CD4-positive, alpha-beta T cell treated with Interleukin-17A for 1 hour (primary cell): ENCODE measurements around the gene FXR2.
A peak's percentile ranks its signal among the peaks of the same experiment; 100 is the strongest.

Source experiments
- DNase-seq: peaks from one replicate; pipeline ENCODE4 v3.0.0-alpha.2; 2020

FXR2 gene

GRCh38 chr17:7587420-7588151 lies 27.1 kb downstream of the FXR2 start:
- no peak for DNase-seq

- DNase-seq, result no peak
Measured at GRCh38 chr17:7586673-7587419, 27.9 kb downstream of the FXR2 start.

GRCh38 chr17:7583253-7584109 lies 31.2 kb downstream of the FXR2 start, which contains the start of gene MPDU1:
TSS of gene MPDU1 (plus strand) at chr17:7583852. CDS start at chr17:7583863, 11 bp downstream.
- DNase-seq, result peak; percentile 97

DNA sequence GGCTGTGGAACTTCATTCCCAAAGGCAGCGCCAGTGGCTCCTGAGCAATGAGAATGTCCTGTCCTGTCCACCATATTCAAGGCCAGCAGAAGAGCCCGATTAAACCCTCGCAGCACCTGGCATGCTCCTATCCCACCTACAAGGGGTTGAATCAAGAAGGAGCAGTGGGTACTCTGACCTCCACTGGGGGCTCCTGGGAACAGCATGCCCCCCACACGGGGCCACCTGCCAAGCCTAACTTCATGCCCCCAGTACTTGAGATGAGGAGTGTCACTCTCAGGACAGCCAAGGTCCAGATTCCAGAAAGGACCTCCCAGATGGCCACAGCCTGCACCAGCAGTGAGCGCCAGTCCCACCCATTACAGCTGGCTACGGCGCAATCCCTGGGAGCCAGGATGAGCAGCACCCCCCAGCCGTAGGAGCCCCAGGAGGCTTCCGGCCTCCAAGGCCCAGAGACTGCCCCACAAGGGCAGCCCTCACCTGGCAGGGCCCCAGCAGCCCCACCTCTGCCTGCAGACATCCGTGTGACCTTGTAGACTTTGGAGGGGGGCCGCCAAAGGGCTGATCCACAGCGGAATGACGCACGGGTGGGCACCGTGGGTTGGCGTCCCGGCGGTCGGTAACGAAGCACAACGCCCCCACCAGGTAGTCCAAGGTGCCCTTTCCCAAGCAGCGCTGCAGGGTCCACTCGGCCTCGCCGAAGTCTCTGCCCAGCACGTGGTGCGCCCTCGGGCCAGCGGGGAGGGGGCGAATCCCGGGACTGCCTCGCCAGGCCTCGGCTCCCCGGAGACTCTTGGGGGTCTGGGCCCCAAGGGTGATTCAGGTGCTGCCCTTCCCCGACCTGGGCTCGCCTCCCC lies 32.1 kb downstream of the FXR2 start:
- DNase-seq, result no peak

GRCh38 chr17:7580604-7581575 lies 33.8 kb downstream of the FXR2 start:
- no peak for DNase-seq

DNA sequence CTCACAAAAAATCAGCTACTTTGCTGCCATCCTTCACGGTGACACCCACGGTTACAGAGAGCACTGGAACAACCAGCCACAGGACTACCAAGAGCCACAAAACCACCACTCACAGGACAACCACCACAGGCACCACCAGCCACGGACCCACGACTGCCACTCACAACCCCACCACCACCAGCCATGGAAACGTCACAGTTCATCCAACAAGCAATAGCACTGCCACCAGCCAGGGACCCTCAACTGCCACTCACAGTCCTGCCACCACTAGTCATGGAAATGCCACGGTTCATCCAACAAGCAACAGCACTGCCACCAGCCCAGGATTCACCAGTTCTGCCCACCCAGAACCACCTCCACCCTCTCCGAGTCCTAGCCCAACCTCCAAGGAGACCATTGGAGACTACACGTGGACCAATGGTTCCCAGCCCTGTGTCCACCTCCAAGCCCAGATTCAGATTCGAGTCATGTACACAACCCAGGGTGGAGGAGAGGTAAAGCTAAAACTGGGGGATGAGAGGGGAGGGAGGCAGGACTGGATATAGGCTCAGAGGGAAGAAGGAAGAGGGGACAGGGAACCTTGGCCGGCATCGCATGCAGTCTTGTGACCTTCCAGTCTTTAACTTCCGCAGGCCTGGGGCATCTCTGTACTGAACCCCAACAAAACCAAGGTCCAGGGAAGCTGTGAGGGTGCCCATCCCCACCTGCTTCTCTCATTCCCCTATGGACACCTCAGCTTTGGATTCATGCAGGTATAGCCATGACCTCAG lies 34.7 kb downstream of the FXR2 start:
- peak; percentile 58 for DNase-seq

DNA sequence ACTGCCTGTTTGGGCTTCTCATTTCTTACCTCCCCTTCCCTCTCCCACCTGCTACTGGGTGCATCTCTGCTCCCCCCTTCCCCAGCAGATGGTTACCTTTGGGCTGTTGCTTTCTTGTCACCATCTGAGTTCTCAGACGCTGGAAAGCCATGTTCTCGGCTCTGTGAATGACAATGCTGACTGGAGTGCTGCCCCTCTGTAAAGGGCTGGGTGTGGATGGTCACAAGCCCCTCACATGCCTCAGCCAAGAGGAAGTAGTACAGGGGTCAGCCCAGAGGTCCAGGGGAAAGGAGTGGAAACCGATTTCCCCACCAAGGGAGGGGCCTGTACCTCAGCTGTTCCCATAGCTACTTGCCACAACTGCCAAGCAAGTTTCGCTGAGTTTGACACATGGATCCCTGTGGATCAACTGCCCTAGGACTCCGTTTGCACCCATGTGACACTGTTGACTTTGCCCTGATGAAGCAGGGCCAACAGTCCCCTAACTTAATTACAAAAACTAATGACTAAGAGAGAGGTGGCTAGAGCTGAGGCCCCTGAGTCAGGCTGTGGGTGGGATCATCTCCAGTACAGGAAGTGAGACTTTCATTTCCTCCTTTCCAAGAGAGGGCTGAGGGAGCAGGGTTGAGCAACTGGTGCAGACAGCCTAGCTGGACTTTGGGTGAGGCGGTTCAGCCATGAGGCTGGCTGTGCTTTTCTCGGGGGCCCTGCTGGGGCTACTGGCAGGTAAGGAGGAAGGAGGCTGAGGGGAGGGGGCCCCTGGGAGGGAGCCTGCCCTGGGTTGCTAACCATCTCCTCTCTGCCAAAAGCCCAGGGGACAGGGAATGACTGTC lies 35.5 kb downstream of the FXR2 start, which contains the start of gene CD68:
TSS of gene CD68 (plus strand) at position 638 of the 833 bp plus-strand sequence. CDS start at position 678, 40 bp downstream.
- DNase-seq, result peak; percentile 76

DNA sequence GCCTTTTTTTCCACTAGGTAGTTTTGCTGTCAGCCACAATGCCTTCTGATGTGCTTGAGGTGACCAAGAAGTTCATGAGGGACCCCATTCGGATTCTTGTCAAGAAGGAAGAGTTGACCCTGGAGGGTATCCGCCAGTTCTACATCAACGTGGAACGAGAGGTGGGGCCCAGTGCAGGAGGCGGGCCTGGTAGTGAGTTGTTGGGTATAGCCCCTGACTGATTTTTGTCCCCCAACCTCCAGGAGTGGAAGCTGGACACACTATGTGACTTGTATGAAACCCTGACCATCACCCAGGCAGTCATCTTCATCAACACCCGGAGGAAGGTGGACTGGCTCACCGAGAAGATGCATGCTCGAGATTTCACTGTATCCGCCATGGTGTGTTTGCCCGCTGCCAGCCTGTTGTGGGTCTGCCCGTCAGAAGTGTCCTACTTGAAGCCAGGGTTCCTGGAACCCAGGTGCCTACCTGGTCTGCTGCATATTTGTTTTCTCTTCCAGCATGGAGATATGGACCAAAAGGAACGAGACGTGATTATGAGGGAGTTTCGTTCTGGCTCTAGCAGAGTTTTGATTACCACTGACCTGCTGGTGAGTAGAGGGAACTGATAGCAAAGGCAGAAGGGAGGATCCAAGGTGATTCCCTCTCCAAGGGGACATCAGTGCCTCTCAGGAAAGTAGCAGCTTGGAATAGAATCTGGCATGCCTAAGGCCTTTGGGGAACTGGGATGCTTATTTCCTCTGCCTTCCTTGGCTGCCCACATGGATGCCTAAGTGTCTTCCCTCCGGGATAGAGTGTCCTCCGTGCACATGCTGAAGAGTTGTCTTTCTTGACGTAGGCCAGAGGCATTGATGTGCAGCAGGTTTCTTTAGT lies 37.1 kb downstream of the FXR2 start:
- no peak for DNase-seq

- DNase-seq, result peak; percentile 25
Measured at GRCh38 chr17:7576432-7576937, 38.2 kb downstream of the FXR2 start.

DNA sequence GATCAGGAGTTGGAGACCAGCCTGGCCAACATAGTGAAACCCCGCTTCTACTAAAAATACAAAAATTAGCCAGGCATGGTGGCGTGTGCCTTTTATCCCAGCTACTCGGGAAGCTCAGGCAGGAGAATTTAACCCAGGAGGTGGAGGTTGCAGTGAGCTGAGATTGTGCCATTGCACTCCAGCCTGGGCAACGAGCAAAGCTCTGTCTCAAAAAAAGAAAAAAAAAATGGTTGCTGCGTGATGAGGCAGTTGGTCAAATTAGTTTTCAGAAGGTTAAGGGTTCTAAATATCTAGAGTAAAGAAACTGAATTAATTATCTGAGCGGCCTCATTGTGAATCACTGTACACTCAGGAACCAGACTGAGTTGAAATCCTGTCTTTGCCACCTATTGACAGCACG lies 38.7 kb downstream of the FXR2 start:
- no peak for DNase-seq

DNA sequence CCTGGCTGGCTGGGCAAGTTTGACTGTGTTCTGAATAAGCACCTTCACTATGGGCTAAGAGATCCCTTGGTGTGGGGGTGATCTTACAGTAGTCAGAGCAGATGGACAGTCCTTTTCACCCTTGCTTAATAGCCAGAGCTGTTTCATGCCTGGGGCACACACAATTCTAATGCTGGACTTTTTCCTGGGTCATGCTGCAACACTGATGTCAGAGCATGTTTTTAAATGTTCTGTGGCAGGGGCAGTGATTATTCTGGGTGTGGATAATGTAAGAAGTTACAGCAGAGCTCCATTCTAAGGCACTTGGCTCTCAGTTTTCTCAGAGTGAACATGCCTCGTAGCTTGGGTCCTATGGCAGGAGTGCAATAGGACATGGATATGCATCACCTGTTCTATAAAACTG lies 39.2 kb downstream of the FXR2 start:
- no peak for DNase-seq

DNA sequence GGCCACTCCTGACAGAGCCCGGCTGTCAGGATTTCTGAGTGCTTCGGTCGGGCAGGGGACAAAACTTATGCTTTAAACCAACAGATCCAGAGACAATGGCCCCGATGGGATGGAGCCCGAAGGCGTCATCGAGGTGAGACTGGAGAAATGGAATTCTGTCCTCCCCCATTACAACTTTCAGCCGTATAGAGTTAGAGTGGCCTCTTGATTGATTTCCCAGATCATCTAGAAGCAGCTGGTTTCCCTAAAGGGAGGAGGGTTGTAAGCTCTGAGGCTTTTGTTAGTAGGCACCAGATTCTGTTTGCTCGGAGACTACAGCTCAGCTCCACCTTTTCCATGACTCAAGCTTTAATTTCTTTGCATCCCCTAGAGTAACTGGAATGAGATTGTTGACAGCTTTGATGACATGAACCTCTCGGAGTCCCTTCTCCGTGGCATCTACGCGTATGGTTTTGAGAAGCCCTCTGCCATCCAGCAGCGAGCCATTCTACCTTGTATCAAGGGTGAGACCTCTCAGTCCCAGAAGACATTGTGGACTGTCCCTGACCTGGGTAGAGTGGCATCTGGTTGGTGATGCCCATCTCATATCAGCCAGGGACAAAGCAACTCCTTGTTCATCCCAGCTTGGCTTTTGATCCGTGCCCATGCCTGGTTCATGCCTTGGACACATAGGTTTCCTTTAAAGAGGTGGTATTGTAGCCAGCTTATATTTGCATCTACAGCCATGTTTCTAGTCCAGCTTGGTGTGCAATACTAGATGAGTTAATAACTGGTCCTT lies 40.3 kb downstream of the FXR2 start:
- peak; percentile 23 for DNase-seq

DNA sequence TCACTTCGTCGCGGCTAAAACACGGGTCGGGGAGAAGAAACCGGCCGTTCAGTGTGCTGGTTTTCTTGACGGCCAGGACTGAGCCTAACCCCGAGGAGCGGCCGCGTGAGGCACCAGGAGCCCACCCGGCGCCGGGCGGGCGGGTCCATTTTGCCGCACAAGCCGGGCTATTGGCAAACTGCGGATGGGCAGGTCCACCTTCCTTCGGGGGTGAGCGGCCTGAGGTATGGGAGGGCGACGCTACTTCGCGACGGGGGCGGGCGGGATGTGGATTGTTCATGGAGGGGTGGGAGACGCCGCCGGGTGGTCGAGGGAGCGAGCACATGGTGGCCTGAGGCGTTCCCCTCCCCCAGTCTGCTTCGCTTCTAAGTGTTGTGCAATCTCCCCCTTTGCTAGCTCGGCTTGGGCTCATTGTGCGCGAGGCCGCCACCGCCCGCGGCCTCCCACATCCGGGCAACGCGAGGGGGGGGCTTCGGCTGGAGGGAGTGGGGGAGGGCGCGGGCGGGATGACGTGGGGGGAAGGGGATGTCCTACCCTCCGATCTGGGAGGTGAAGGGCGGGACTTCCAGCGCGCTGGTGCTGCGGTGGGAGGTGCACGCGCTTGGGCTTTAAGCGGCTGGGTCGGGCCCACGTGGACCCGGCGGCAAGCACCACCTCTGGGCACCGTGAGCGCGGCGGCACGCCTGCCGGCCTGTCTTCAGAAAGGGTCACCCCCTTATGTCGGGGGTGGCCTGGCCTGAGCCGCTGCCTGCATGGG lies 41.2 kb downstream of the FXR2 start:
- DNase-seq, result peak; percentile 95

- peak; percentile 100 for DNase-seq
Measured at GRCh38 chr17:7572588-7573323, 41.9 kb downstream of the FXR2 start.

GRCh38 chr17:7572338-7572587 lies 42.4 kb downstream of the FXR2 start:
- DNase-seq, result no peak

- DNase-seq, result no peak
Measured at GRCh38 chr17:7570351-7570750, 44.3 kb downstream of the FXR2 start.
